ENCODE data around the gene CACNG4. TPM values are rescaled to one million over a fixed set of nuclear protein-coding genes. Genes with fewer than 3 reads are reported as not detected.

Gene CACNG4
- total and polyA plus RNA-seq, 4 donors, result 2.3 to 9.4 (median 4.1) TPM

GRCh38 chr17:66949501-66949900, 15.0 kb upstream of the CACNG4 start:
- Histone ChIP-seq H3K9ac (ENCODE audit: insufficient read depth in 1 of 2, low read length in 2 of 2) (no peak overlapping the region), H3K9me3 (ENCODE audit: control insufficient read depth in 4 of 4, insufficient read depth in 3 of 4, low read length in 3 of 4) (peaks cover 0 to 2% (median 0%) of the 10 kb centered on the region in 4 donors), H3K27ac (ENCODE audit: low read depth in 1 of 2, low read length in 1 of 2) (no peak overlapping the region), H3K4me1 (ENCODE audit: control insufficient read depth in 5 of 5, insufficient read depth in 5 of 5, low read length in 5 of 5) (peaks cover 0 to 4% (median 0%) of the 10 kb centered on the region in 5 donors), H3K27me3 (ENCODE audit: control insufficient read depth in 3 of 3, insufficient read depth in 3 of 3, low read length in 2 of 3) (peaks cover 3 to 8% (median 6%) of the 10 kb centered on the region in 3 donors), H3K36me3 (ENCODE audit: control insufficient read depth in 4 of 4, insufficient read depth in 4 of 4, low read length in 4 of 4) (no peaks in the 10 kb centered on the region), H3K4me3 (no peak overlapping the region)
- DNase-seq (no peak), ATAC-seq (ENCODE audit: insufficient read depth, low FRiP score) (no peak)
- 66 to 77% methylated on average over 10 of the region's 10 CpGs for WGBS, 2 donors
- no peak for TF ChIP-seq CTCF (IDR thresholded peaks at IDR 0.05; ENCODE audit: control extremely low read depth, extremely low read depth)

GRCh38 chr17:66950325-66950724, 14.2 kb upstream of the CACNG4 start:
- no peak overlapping the region for H3K27ac ChIP-seq (ENCODE audit: low read depth in 1 of 2, low read length in 1 of 2)
- DNase-seq (no peak), ATAC-seq (ENCODE audit: insufficient read depth, low FRiP score) (no peak)
- H3K4me1 ChIP-seq (ENCODE audit: control insufficient read depth in 5 of 5, insufficient read depth in 5 of 5, low read length in 5 of 5), result peaks cover 0 to 4% (median 0%) of the 10 kb centered on the region in 5 donors
- peaks cover 0 to 2% (median 0%) of the 10 kb centered on the region in 4 donors for H3K9me3 ChIP-seq (ENCODE audit: control insufficient read depth in 4 of 4, insufficient read depth in 3 of 4, low read length in 3 of 4)
- no peak overlapping the region for H3K9ac ChIP-seq (ENCODE audit: insufficient read depth in 1 of 2, low read length in 2 of 2)
- H3K4me3 ChIP-seq, result no peak overlapping the region
- WGBS, 2 donors, result 86 to 89% methylated on average over 3 of the region's 3 CpGs
- no peak for TF ChIP-seq CTCF (IDR thresholded peaks at IDR 0.05; ENCODE audit: control extremely low read depth, extremely low read depth)
- H3K27me3 ChIP-seq (ENCODE audit: control insufficient read depth in 3 of 3, insufficient read depth in 3 of 3, low read length in 2 of 3), result peaks cover 0 to 3% (median 1%) of the 10 kb centered on the region in 3 donors
- H3K36me3 ChIP-seq (ENCODE audit: control insufficient read depth in 4 of 4, insufficient read depth in 4 of 4, low read length in 4 of 4), result no peaks in the 10 kb centered on the region

- no peak for ATAC-seq (ENCODE audit: insufficient read depth, low FRiP score)
- no peak for TF ChIP-seq CTCF (IDR thresholded peaks at IDR 0.05; ENCODE audit: control extremely low read depth, extremely low read depth)
- H3K4me1 ChIP-seq (ENCODE audit: control insufficient read depth in 5 of 5, insufficient read depth in 5 of 5, low read length in 5 of 5), result peaks cover 0 to 4% (median 0%) of the 10 kb centered on the region in 5 donors
- peaks cover 0 to 2% (median 0%) of the 10 kb centered on the region in 4 donors for H3K9me3 ChIP-seq (ENCODE audit: control insufficient read depth in 4 of 4, insufficient read depth in 3 of 4, low read length in 3 of 4)
- H3K27me3 ChIP-seq (ENCODE audit: control insufficient read depth in 3 of 3, insufficient read depth in 3 of 3, low read length in 2 of 3), result no peaks in the 10 kb centered on the region
- H3K4me3 ChIP-seq, result no peak overlapping the region
- H3K27ac ChIP-seq (ENCODE audit: low read depth in 1 of 2, low read length in 1 of 2), result no peak overlapping the region
- H3K9ac ChIP-seq (ENCODE audit: insufficient read depth in 1 of 2, low read length in 2 of 2), result no peak overlapping the region
- no peak for DNase-seq
- no peaks in the 10 kb centered on the region for H3K36me3 ChIP-seq (ENCODE audit: control insufficient read depth in 4 of 4, insufficient read depth in 4 of 4, low read length in 4 of 4)
- 78 to 89% methylated on average over 6 of the region's 6 CpGs for WGBS, 2 donors
These were observed 13.5 kb upstream of the CACNG4 start for GRCh38 chr17:66950886-66951604.

All from lung (tissue), 12 donors.